ENCODE measurements around the gene MAP3K1.

Gene MAP3K1

GRCh38 chr5:56849671-56850070 lies 34.3 kb downstream of the MAP3K1 start:
- DNase-seq (ENCODE audit: low read depth) = no peak

GRCh38 chr5:56850423-56850822 lies 35.1 kb downstream of the MAP3K1 start:
- no peak for DNase-seq (ENCODE audit: low read depth)

- no peak for DNase-seq (ENCODE audit: low read depth)
Observed at GRCh38 chr5:56851258-56851941, 36.1 kb downstream of the MAP3K1 start.

- DNase-seq (ENCODE audit: low read depth) = no peak
Observed at GRCh38 chr5:56852228-56853000, 37.1 kb downstream of the MAP3K1 start.

- DNase-seq (ENCODE audit: low read depth) = no peak
Observed at GRCh38 chr5:56853698-56854097, 38.3 kb downstream of the MAP3K1 start.

GRCh38 chr5:56854920-56855319 lies 39.6 kb downstream of the MAP3K1 start:
- no peak for DNase-seq (ENCODE audit: low read depth)

GRCh38 chr5:56856541-56857178 lies 41.3 kb downstream of the MAP3K1 start:
- DNase-seq (ENCODE audit: low read depth) = no peak

- DNase-seq (ENCODE audit: low read depth) = no peak
Observed at GRCh38 chr5:56858777-56859442, 43.6 kb downstream of the MAP3K1 start.

- no peak for DNase-seq (ENCODE audit: low read depth)
Observed at GRCh38 chr5:56861893-56862485, 46.6 kb downstream of the MAP3K1 start.

- no peak for DNase-seq (ENCODE audit: low read depth)
Observed at GRCh38 chr5:56862909-56863308, 47.6 kb downstream of the MAP3K1 start.

GRCh38 chr5:56871777-56872176 lies 56.4 kb downstream of the MAP3K1 start:
- no peak for DNase-seq (ENCODE audit: low read depth)

GRCh38 chr5:56873056-56873455 lies 57.7 kb downstream of the MAP3K1 start:
- DNase-seq (ENCODE audit: low read depth) = no peak

GRCh38 chr5:56876327-56876726 lies 61.0 kb downstream of the MAP3K1 start:
- DNase-seq (ENCODE audit: low read depth) = no peak

GRCh38 chr5:56881571-56881970 lies 66.2 kb downstream of the MAP3K1 start:
- no peak for DNase-seq (ENCODE audit: low read depth)

GRCh38 chr5:56893251-56893951 lies 78.1 kb downstream of the MAP3K1 start:
- no peak for DNase-seq (ENCODE audit: low read depth)

GRCh38 chr5:56896763-56897162 lies 81.4 kb downstream of the MAP3K1 start:
- DNase-seq (ENCODE audit: low read depth) = no peak

- DNase-seq (ENCODE audit: low read depth) = no peak
Observed at GRCh38 chr5:56898213-56898612, 82.9 kb downstream of the MAP3K1 start.

GRCh38 chr5:56900395-56900794 lies 85.0 kb downstream of the MAP3K1 start:
- no peak for DNase-seq (ENCODE audit: low read depth)

- DNase-seq (ENCODE audit: low read depth) = peak; percentile 14
Observed at GRCh38 chr5:56900858-56901578, 85.7 kb downstream of the MAP3K1 start.

- DNase-seq (ENCODE audit: low read depth) = no peak
Observed at GRCh38 chr5:56908942-56909293, 93.6 kb downstream of the MAP3K1 start.
